GM21360 (cell line): Measurements from ENCODE around the gene PRSS50.

Source experiments
- ATAC-seq: cut with Tn5 transposase; IDR thresholded peaks from one replicate; pipeline ENCODE4 v1.9.1; 2021; ENCODE audit warnings: mild to moderate bottlenecking, moderate library complexity; ENCODE audit not compliant: unreplicated experiment

PRSS50 gene

DNA sequence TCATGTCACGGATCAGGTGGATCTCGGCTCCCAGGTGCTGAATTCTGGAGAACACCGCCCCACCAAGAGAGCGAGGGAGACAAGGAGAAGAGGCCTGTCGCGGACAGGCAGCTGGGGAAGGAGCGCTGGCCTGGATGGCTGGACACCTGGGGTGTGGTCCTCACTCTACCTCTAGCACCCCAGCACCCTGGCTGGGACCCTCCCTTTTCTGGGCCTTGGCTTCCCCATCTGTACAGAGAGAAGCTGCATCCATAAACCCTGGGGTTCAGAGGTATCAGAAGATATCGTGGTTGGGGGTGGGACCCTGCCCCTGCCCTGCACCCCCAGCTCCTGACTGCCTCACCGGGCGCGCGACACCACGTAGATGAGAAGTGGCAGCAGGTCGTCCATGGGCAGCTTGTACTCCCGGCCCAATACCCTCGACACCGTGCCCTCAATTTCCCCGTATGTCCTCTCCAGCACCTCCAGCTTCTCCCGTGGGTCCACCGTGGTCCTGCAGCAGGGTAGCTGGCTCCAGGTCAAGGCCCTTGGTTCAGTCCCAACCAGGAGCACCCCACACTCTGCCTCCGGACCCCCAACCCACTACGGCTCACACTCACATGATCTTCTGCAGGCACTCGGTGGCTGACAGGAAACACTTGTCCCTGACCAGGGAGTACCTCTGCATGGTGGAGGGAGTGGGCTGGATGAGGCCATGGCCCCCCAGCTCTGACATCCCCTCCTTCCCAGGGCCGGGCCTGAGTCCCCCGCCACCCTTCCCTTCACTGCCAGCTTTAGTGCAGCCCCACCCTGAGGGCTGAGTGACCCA, 45.9 kb downstream of the PRSS50 start:
- ATAC-seq: no peak

DNA sequence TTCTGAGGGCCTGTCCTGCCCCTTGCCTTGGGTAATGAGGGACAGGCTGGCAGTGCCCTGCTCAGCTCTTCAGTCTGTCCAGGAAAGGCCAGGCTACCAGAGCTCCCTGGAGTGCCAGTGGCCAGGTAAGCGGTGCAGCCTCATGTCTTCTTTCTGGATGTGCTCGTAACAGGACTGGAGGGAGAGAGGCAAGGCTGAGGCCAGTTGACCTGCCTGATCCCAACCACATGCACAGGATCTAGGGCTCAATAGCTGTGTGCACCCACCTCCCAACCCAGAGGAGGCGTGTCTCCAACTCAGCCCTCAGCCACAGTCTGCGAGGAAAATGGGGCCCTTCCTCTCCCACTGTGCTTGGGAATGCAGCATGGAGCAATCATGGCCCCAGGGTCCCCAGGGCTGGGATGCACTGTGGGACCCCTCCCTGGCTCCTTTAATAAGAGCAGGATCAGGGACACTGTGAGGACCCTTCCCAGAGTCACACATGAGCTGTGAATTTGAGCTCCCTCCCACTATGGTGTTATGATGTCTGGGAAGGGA, 46.7 kb downstream of the PRSS50 start:
- ATAC-seq: no peak

- ATAC-seq: no peak
Measured at GRCh38 chr3:46670000-46670890, 47.4 kb downstream of the PRSS50 start.

- ATAC-seq: no peak
Measured at GRCh38 chr3:46669191-46669999, 48.3 kb downstream of the PRSS50 start.

- no peak for ATAC-seq
Measured at GRCh38 chr3:46668591-46668990, 49.1 kb downstream of the PRSS50 start.

GRCh38 chr3:46668116-46668515, 49.6 kb downstream of the PRSS50 start:
- ATAC-seq: no peak

- ATAC-seq: no peak
Measured at GRCh38 chr3:46667657-46668056, 50.0 kb downstream of the PRSS50 start.

GRCh38 chr3:46667061-46667621, 50.5 kb downstream of the PRSS50 start:
- ATAC-seq: no peak

- ATAC-seq: no peak
Measured at GRCh38 chr3:46666453-46666845, 51.2 kb downstream of the PRSS50 start.

- no peak for ATAC-seq
Measured at GRCh38 chr3:46665763-46666452, 51.8 kb downstream of the PRSS50 start.

DNA sequence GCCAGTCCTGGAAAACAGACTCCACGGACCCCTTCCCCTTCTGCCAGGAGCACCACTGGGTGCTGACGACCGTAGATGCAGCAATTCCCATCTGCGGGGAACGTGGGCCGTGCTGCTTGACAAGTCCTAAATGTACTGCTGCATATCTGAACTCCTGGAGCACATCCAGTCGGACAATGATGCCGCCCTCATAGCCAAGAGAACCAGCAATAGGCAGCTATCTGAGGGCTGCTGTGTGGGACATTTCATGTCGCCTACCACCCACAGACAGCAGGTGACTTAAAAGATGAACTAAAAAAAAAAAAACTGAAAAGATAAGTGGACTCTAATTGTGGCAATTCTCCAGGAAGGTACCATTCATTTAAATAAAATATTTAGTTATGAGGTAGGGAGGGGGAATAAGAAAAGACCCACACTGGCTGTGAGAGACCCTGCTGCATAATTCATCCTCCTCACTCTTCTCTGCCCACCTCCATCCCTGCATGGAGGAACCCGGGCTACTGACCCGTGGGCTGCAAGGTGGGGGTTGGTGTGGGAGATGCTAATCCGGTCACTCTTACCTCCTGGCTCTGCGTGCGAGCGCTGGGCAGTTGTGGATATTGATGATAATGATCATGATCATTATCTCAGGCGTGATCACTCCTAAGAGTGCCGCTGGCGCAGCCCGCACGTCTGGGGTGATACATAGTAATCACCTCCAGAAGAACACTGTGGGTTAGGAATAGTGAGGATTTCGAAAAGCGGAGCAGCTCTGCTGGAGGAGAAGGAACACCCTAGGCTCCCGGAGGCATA, 52.5 kb downstream of the PRSS50 start:
- ATAC-seq: no peak

- ATAC-seq: no peak
Measured at GRCh38 chr3:46664188-46664970, 53.3 kb downstream of the PRSS50 start.

- no peak for ATAC-seq
Measured at GRCh38 chr3:46663591-46664135, 54.0 kb downstream of the PRSS50 start.

- ATAC-seq: no peak
Measured at GRCh38 chr3:46662771-46663551, 54.7 kb downstream of the PRSS50 start.
